Bronchial epithelial cell (primary cell): ENCODE results near the gene FMNL1. TPM values are rescaled to one million over a fixed set of nuclear protein-coding genes. Genes with fewer than 3 reads are reported as not detected.
"Not testable (repeated sequence)": the region's sequence is repeated elsewhere in the genome, so short reads cannot be mapped to it uniquely, and the experiment has no call there.

ENCODE experiments used
- DNase-seq: peaks from one replicate; pipeline ENCODE4 v3.0.0-alpha.2; 2010; ENCODE audit warnings: low read depth
- FAIRE-seq: peaks from 2 replicates; lab custom pipeline; 2011; peaks lifted over from hg19 to GRCh38; lab: Jason Lieb, UNC
- H3K27me3 ChIP-seq: 2 replicates; pipeline ENCODE4 v1.5.1; 2011; ENCODE audit warnings: low read length; ENCODE audit not compliant: control insufficient read depth, insufficient read depth
- H3K36me3 ChIP-seq: 2 replicates; pipeline ENCODE4 v1.5.1; 2011; ENCODE audit warnings: low read length; ENCODE audit not compliant: control insufficient read depth, insufficient read depth
- H3K4me3 ChIP-seq: 2 replicates; pipeline ENCODE4 v1.5.1; 2011; ENCODE audit warnings: mild to moderate bottlenecking, low read depth, low read length, control low read depth
- CTCF ChIP-seq: IDR thresholded peaks from 2 replicates; pipeline ENCODE4 v1.5.1; 2011; ENCODE audit warnings: mild to moderate bottlenecking, moderate library complexity, low read length, control low read depth, inconsistent platforms; ENCODE audit not compliant: insufficient read depth, severe bottlenecking
- total RNA-seq: library from RNA; depleted of rRNA; stranded (reverse); fragments of >200 nt; gene quantifications from 2 replicates; pipeline ENCODE4 v1.2.1, GENCODE V29; 2014

Gene FMNL1
- total RNA-seq, 1 donor from 2014 or later = 0.53 TPM

- Histone ChIP-seq H3K4me3 (peak overlapping the region; percentile 86), H3K27me3 (no peaks in the 10 kb centered on the region), H3K36me3 (no peaks in the 10 kb centered on the region)
- peak; percentile 56 for TF ChIP-seq CTCF
- peak; percentile 52 for DNase-seq
- no peak for FAIRE-seq
These were observed 25.3 kb downstream of the FMNL1 start for GRCh38 chr17:45246861-45247428.

DNA sequence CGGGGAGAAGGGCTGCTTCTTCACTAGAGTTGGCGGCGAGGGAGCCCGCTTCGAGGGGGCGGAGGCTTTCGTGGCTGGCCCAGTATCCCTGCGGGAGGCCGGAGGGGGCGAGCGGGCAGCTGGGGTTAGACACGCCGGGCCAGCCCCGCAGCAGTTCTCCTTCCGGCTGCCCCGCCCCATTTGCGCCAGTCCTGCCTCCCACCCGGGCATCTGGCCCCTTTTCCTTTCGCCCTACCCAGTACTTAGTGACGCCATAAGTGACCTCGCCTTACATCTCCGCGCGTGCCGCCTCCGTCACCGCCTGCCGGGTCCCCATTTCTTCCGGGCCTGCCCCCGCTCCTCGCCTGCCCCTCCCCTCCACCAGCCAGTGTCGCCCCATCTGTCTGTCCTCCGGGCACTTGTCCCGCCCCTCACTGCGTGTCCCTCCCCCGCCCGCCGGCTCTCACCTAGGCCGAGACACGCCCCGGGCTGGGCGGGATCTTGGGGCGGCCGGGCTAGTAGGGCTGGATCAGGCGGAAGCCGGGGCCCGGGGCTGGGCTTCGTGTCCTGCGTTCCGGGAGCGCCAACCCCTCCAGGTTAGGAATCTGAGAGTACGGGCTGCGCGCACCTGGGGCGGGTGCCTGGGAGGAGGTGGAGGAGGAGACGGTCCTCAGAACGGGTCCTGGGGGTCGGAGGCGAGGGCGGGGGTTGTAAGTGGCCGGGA is 25.9 kb downstream of the FMNL1 start:
- TF ChIP-seq CTCF = no peak
- Histone ChIP-seq H3K4me3 (peak overlapping the region; percentile 86), H3K36me3 (no peaks in the 10 kb centered on the region), H3K27me3 (no peaks in the 10 kb centered on the region)
- DNase-seq (peak; percentile 84), FAIRE-seq (no peak)

GRCh38 chr17:45248132-45248957 is 26.7 kb downstream of the FMNL1 start:
- no peaks in the 10 kb centered on the region for H3K27me3 ChIP-seq
- peak overlapping the region; percentile 86 for H3K4me3 ChIP-seq
- H3K36me3 ChIP-seq = no peaks in the 10 kb centered on the region
- no peak for TF ChIP-seq CTCF
- FAIRE-seq (no peak), DNase-seq (peak; percentile 68)

DNA sequence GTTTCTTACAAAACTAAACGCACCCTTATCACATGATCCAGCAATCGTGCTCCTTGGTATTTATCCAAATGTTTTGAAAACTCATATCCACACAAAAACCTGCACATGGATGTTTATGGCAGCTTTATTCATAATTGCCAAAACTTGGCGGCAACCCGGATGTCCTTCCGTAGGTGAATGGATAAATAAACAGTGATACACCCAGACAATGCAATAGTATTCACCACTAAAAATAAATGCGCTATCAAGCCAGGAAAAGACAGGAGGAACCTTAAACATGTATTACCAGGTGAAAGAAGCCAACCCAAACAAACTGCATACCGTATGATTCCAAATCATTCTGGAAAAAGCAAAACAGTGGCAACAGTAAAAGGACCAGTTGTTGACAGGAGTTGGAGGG is 30.2 kb downstream of the FMNL1 start:
- FAIRE-seq = no peak
- H3K36me3 ChIP-seq = no peaks in the 10 kb centered on the region
- no peak overlapping the region for H3K4me3 ChIP-seq
- no peaks in the 10 kb centered on the region for H3K27me3 ChIP-seq
- DNase-seq = no peak
- TF ChIP-seq CTCF = no peak

GRCh38 chr17:45253237-45253636 is 31.6 kb downstream of the FMNL1 start:
- FAIRE-seq, H3K27me3 ChIP-seq, DNase-seq, H3K4me3 ChIP-seq, H3K36me3 ChIP-seq: not testable (repeated sequence)

GRCh38 chr17:45253879-45254278 is 32.2 kb downstream of the FMNL1 start:
- Histone ChIP-seq H3K4me3 (no peak overlapping the region), H3K27me3 (no peaks in the 10 kb centered on the region), H3K36me3 (no peaks in the 10 kb centered on the region)
- FAIRE-seq (peak; percentile 85), DNase-seq (no peak)
- no peak for TF ChIP-seq CTCF
